Esophagus muscularis mucosa (tissue), 4 donors: ENCODE results near the gene DDAH1. TPM values are rescaled to one million over a fixed set of nuclear protein-coding genes. Genes with fewer than 3 reads are reported as not detected.

Source experiments
- DNase-seq: peaks from one replicate; pipeline ENCODE4 v3.0.0-alpha.2; 2017; ENCODE audit errors: extremely low spot score
- H3K27ac ChIP-seq, 4 donors: fragments of 200-600 bp; sonication (generic); replicated peaks in 1 of 4; 1 replicate in 3 of 4; 2 replicates in 1 of 4; pipeline ENCODE4 v1.5.1; 2016 to 2019; ENCODE audit warnings: mild to moderate bottlenecking in 1 of 4
- H3K27me3 ChIP-seq, 4 donors: fragments of 200-600 bp; sonication (generic); one replicate each; pipeline versions ENCODE4 v1.5.1 to v1.6.0; 2016 to 2019
- H3K36me3 ChIP-seq, 4 donors: fragments of 200-600 bp; sonication (generic); one replicate each; pipeline ENCODE4 v1.5.1; 2016 to 2019
- H3K4me1 ChIP-seq, 4 donors: fragments of 200-600 bp; sonication (generic); one replicate each; pipeline ENCODE4 v1.5.1; 2016 to 2019
- H3K4me3 ChIP-seq, 4 donors: fragments of 200-600 bp; sonication (generic); 1 replicate in 2 of 4; 2 replicates in 2 of 4; pipeline ENCODE4 v1.5.1; 2016 to 2019; ENCODE audit warnings: mild to moderate bottlenecking in 4 of 4, moderate library complexity in 1 of 4
- H3K9me3 ChIP-seq, 4 donors: fragments of 200-600 bp; sonication (generic); 1 replicate in 3 of 4; 2 replicates in 1 of 4; pipeline ENCODE4 v1.5.1; 2016 to 2019
- CTCF ChIP-seq, 3 experiments: fragments of 200-600 bp in 2 of 3; fragments of 450-650 bp in 1 of 3; sonication (generic) in 2 of 3; IDR thresholded peaks; one replicate each; pipeline ENCODE4 v1.5.1; 2017 to 2019; ENCODE audit warnings: antibody characterized with exemption in 3 of 3, mild to moderate bottlenecking in 2 of 3, moderate library complexity in 1 of 3
- EP300 ChIP-seq: sonication (generic); formaldehyde crosslinking; IDR thresholded peaks from one replicate; pipeline ENCODE4 v1.6.1; 2017; ENCODE audit warnings: antibody characterized with exemption
- POLR2A ChIP-seq: fragments of 450-650 bp; IDR thresholded peaks from one replicate; pipeline ENCODE4 v1.6.1; 2017; ENCODE audit warnings: antibody characterized with exemption, moderate library complexity, mild to moderate bottlenecking, low read depth
- POLR2AphosphoS5 ChIP-seq, 2 donors: sonication (generic); formaldehyde crosslinking; IDR thresholded peaks; one replicate each; pipeline ENCODE4 v1.6.1; 2017; ENCODE audit warnings: antibody characterized with exemption in 2 of 2
- WGBS: methylation state at CpG from one replicate; pipeline ENCODE4 v1.1.5; 2018; 5-methylcytosine and 5-hydroxymethylcytosine counted together
- intact Hi-C: fragments of 100-400 bp; cut with DNase I; formaldehyde crosslinking; loops from one replicate; pipeline ENCODE4 v1.15.1; 2023
- total RNA-seq, 4 donors: library from RNA; depleted of rRNA; stranded (reverse); fragments of >200 nt; gene quantifications; one replicate each; pipeline versions ENCODE4 v1.1.0 to v1.2.1, GENCODE V29; 2016

DDAH1 gene
- total RNA-seq, 4 donors from 2014 or later: 27.0 to 75.3 (median 38.0) TPM

- intact Hi-C loops: loop anchor here (10.0 kb wide), 1 partner anchor 177 kb away; the partner anchor contains the start of gene CCN1
- no peaks in the 10 kb centered on the region for H3K9me3 ChIP-seq
- TF ChIP-seq POLR2AphosphoS5 (IDR thresholded peaks at IDR 0.05): no peak
- no peak for TF ChIP-seq CTCF (IDR thresholded peaks at IDR 0.05)
- no peak for TF ChIP-seq EP300
- TF ChIP-seq POLR2A: no peak
- no peaks in the 10 kb centered on the region for H3K36me3 ChIP-seq
- peak overlapping the region; percentile 11 to 51 (median 48) for H3K27ac ChIP-seq
- peaks cover 9 to 53% (median 28%) of the 10 kb centered on the region in 4 donors for H3K4me1 ChIP-seq
- no peak overlapping the region for H3K4me3 ChIP-seq
- H3K27me3 ChIP-seq: no peaks in the 10 kb centered on the region
- no peak for DNase-seq
- WGBS: 52% methylated on average over 5 of the region's 5 CpGs
Observed at GRCh38 chr1:85407746-85408377, 57.1 kb downstream of the DDAH1 start.

- Histone ChIP-seq H3K4me1 (peaks cover 9 to 53% (median 28%) of the 10 kb centered on the region in 4 donors), H3K27me3 (no peaks in the 10 kb centered on the region), H3K9me3 (no peaks in the 10 kb centered on the region), H3K36me3 (no peaks in the 10 kb centered on the region), H3K4me3 (no peak overlapping the region), H3K27ac (peak overlapping the region; percentile 11 to 51 (median 48))
- 25% methylated on average over 3 of the region's 3 CpGs for WGBS
- intact Hi-C loops: loop anchor here (10.0 kb wide), 1 partner anchor 178 kb away; the partner anchor contains the start of gene CCN1
- TF ChIP-seq CTCF (IDR thresholded peaks at IDR 0.05) (no peak), POLR2AphosphoS5 (IDR thresholded peaks at IDR 0.05) (peak; percentile 15 to 63)
- DNase-seq: no peak
Observed at GRCh38 chr1:85406887-85407533, 57.9 kb downstream of the DDAH1 start.

DNA sequence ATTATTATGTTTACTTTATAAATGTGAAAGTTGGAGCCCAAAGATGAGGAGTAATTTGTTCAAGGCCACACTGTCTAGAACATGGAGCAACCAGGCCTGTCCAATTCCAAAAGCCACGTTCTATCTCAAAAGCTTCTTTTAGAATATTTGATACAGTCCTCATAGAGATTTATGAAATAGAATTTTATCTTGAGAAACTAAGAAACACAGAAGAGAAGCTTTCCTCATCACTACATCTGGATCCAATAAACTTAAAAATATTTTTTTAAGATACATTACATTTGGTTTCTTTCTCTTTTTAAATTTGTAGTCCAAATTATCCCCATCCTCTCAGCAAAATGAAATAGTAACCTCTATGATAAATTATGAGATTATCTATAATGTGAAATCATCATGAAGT lies 58.9 kb downstream of the DDAH1 start:
- H3K4me1 ChIP-seq: peaks cover 9 to 53% (median 28%) of the 10 kb centered on the region in 4 donors
- TF ChIP-seq POLR2AphosphoS5 (IDR thresholded peaks at IDR 0.05): no peak
- TF ChIP-seq EP300: no peak
- no peak for TF ChIP-seq CTCF (IDR thresholded peaks at IDR 0.05)
- no peak for TF ChIP-seq POLR2A
- no peak overlapping the region for H3K4me3 ChIP-seq
- no peaks in the 10 kb centered on the region for H3K27me3 ChIP-seq
- H3K9me3 ChIP-seq: no peaks in the 10 kb centered on the region
- no peak for DNase-seq
- 67% methylated on average over 1 of the region's 1 CpG for WGBS
- intact Hi-C loops: loop anchor here (10.0 kb wide), 1 partner anchor 179 kb away; the partner anchor contains the start of gene CCN1
- peak overlapping the region in 1 of 4 donors; percentile 11 for H3K27ac ChIP-seq
- H3K36me3 ChIP-seq: no peaks in the 10 kb centered on the region

- TF ChIP-seq EP300 (no peak), POLR2A (no peak), POLR2AphosphoS5 (IDR thresholded peaks at IDR 0.05) (no peak), CTCF (IDR thresholded peaks at IDR 0.05) (no peak)
- Histone ChIP-seq H3K9me3 (no peaks in the 10 kb centered on the region), H3K27ac (no peak overlapping the region), H3K4me3 (no peak overlapping the region), H3K4me1 (peaks cover 9 to 57% (median 31%) of the 10 kb centered on the region in 4 donors), H3K36me3 (no peaks in the 10 kb centered on the region), H3K27me3 (no peaks in the 10 kb centered on the region)
- WGBS: 69% methylated on average over 5 of the region's 5 CpGs
- intact Hi-C loops: loop anchor here (10.0 kb wide), 1 partner anchor 180 kb away; the partner anchor contains the start of gene CCN1
- DNase-seq: no peak
Observed at GRCh38 chr1:85404408-85404807, 60.6 kb downstream of the DDAH1 start.
